ENCODE measurements around the gene CKAP5.

CKAP5 gene

GRCh38 chr11:46846510-46846830, 390 bp upstream of the CKAP5 start:
- CTCF ChIA-PET: interaction anchor here (0.6 to 0.7 kb wide), 2 partner anchors 369 to 556 kb away, joined by 3 read pairs; partner anchors contain the start of gene DDB2
- no peak for DNase-seq (ENCODE audit: extremely low spot score)
- TF ChIP-seq BHLHE40 (IDR thresholded peaks at IDR 0.05; ENCODE audit: borderline replicate concordance): no peak
- TF ChIP-seq HDGF (IDR thresholded peaks at IDR 0.05; ENCODE audit: borderline replicate concordance): no peak
- no peak for TF ChIP-seq CTBP1 (IDR thresholded peaks at IDR 0.05; ENCODE audit: borderline replicate concordance)
- no peak for TF ChIP-seq SUZ12 (IDR thresholded peaks at IDR 0.05)
- no peak for TF ChIP-seq NFRKB (IDR thresholded peaks at IDR 0.05)
- no peak for TF ChIP-seq LEF1 (IDR thresholded peaks at IDR 0.05; ENCODE audit: borderline replicate concordance)
- no peak for TF ChIP-seq TARDBP (IDR thresholded peaks at IDR 0.05)
- TF ChIP-seq ZNF384 (IDR thresholded peaks at IDR 0.05): no peak
- TF ChIP-seq FOXA1 (IDR thresholded peaks at IDR 0.05): no peak
- no peak; the same call in 1 of the 2 replicates for TF ChIP-seq L3MBTL2 (conservative IDR thresholded peaks at IDR 0.05)
- no peak for TF ChIP-seq ARNT (IDR thresholded peaks at IDR 0.05)
- TF ChIP-seq SP1 (IDR thresholded peaks at IDR 0.05): no peak
- POLR2A ChIA-PET: interaction anchor here (0.9 kb wide), 1 partner anchor 20 kb away, joined by 4 read pairs; no protein-coding TSS in a partner anchor

- TF ChIP-seq PKNOX1 (IDR thresholded peaks at IDR 0.05) (no peak), HDGF (IDR thresholded peaks at IDR 0.05; ENCODE audit: borderline replicate concordance) (no peak), CTBP1 (IDR thresholded peaks at IDR 0.05; ENCODE audit: borderline replicate concordance) (no peak), ELF4 (IDR thresholded peaks at IDR 0.05) (no peak), SP1 (IDR thresholded peaks at IDR 0.05) (no peak), TARDBP (IDR thresholded peaks at IDR 0.05) (no peak), NFRKB (IDR thresholded peaks at IDR 0.05) (no peak), ARNT (IDR thresholded peaks at IDR 0.05) (no peak), BHLHE40 (IDR thresholded peaks at IDR 0.05; ENCODE audit: borderline replicate concordance) (no peak), FOXK2 (IDR thresholded peaks at IDR 0.05) (no peak), L3MBTL2 (conservative IDR thresholded peaks at IDR 0.05) (no peak), LEF1 (IDR thresholded peaks at IDR 0.05; ENCODE audit: borderline replicate concordance) (no peak), FOXM1 (IDR thresholded peaks at IDR 0.05; ENCODE audit: borderline replicate concordance) (no peak), FOXA1 (IDR thresholded peaks at IDR 0.05) (no peak), SUZ12 (IDR thresholded peaks at IDR 0.05) (no peak), ZNF384 (IDR thresholded peaks at IDR 0.05) (no peak)
- DNase-seq (ENCODE audit: extremely low spot score): no peak
- ChIA-PET POLR2A (interaction anchor here (1.0 kb wide), 1 partner anchor 18 kb away, joined by 5 read pairs; no protein-coding TSS in a partner anchor), CTCF (no interaction called here)
Measured at GRCh38 chr11:46845440-46845739, 690 bp downstream of the CKAP5 start.

GRCh38 chr11:46840116-46840515, 6.0 kb downstream of the CKAP5 start:
- TF ChIP-seq NFRKB (IDR thresholded peaks at IDR 0.05): no peak
- 0 out of 2 replicates have a peak, but pooled peaks have one; percentile 9 for TF ChIP-seq PKNOX1 (IDR thresholded peaks at IDR 0.05)
- ChIA-PET CTCF (no interaction called here), POLR2A (no interaction called here)
- DNase-seq (ENCODE audit: extremely low spot score): no peak

- DNase-seq (ENCODE audit: extremely low spot score): no peak
- ChIA-PET CTCF (no interaction called here), POLR2A (no interaction called here)
- TF ChIP-seq SP1 (IDR thresholded peaks at IDR 0.05): no peak
- 0 out of 2 replicates have a peak, but pooled peaks have one; percentile 46 for TF ChIP-seq ZNF384 (IDR thresholded peaks at IDR 0.05)
Measured at GRCh38 chr11:46838501-46838900, 7.6 kb downstream of the CKAP5 start.

- POLR2A ChIA-PET: no interaction called here
- TF ChIP-seq TARDBP (IDR thresholded peaks at IDR 0.05) (no peak), FOXM1 (IDR thresholded peaks at IDR 0.05; ENCODE audit: borderline replicate concordance) (no peak), PKNOX1 (IDR thresholded peaks at IDR 0.05) (peak; percentile 59), ARNT (IDR thresholded peaks at IDR 0.05) (no peak)
- CTCF ChIA-PET: no interaction called here
- DNase-seq (ENCODE audit: extremely low spot score): no peak
Measured at GRCh38 chr11:46837860-46838259, 8.2 kb downstream of the CKAP5 start.

GRCh38 chr11:46836870-46837269, 9.2 kb downstream of the CKAP5 start:
- TF ChIP-seq LEF1 (IDR thresholded peaks at IDR 0.05; ENCODE audit: borderline replicate concordance) (no peak), PKNOX1 (IDR thresholded peaks at IDR 0.05) (no peak), SP1 (IDR thresholded peaks at IDR 0.05) (no peak), L3MBTL2 (conservative IDR thresholded peaks at IDR 0.05) (no peak), ARNT (IDR thresholded peaks at IDR 0.05) (no peak), HDGF (IDR thresholded peaks at IDR 0.05; ENCODE audit: borderline replicate concordance) (no peak), NFRKB (IDR thresholded peaks at IDR 0.05) (no peak), FOXA1 (IDR thresholded peaks at IDR 0.05) (no peak), FOXM1 (IDR thresholded peaks at IDR 0.05; ENCODE audit: borderline replicate concordance) (no peak), SUZ12 (IDR thresholded peaks at IDR 0.05) (no peak), CTBP1 (IDR thresholded peaks at IDR 0.05; ENCODE audit: borderline replicate concordance) (no peak), TARDBP (IDR thresholded peaks at IDR 0.05) (no peak), ELF4 (IDR thresholded peaks at IDR 0.05) (no peak), FOXK2 (IDR thresholded peaks at IDR 0.05) (no peak)
- ChIA-PET CTCF (no interaction called here), POLR2A (no interaction called here)
- DNase-seq (ENCODE audit: extremely low spot score): no peak

- no peak for DNase-seq (ENCODE audit: extremely low spot score)
- TF ChIP-seq HDGF (IDR thresholded peaks at IDR 0.05; ENCODE audit: borderline replicate concordance): no peak
- no peak for TF ChIP-seq PKNOX1 (IDR thresholded peaks at IDR 0.05)
- no peak for TF ChIP-seq L3MBTL2 (conservative IDR thresholded peaks at IDR 0.05)
- no peak for TF ChIP-seq SP1 (IDR thresholded peaks at IDR 0.05)
- TF ChIP-seq FOXM1 (IDR thresholded peaks at IDR 0.05; ENCODE audit: borderline replicate concordance): no peak
- no peak for TF ChIP-seq ZNF384 (IDR thresholded peaks at IDR 0.05)
- TF ChIP-seq FOXA1 (IDR thresholded peaks at IDR 0.05): no peak
- no peak for TF ChIP-seq ARNT (IDR thresholded peaks at IDR 0.05)
- TF ChIP-seq SUZ12 (IDR thresholded peaks at IDR 0.05): no peak
- TF ChIP-seq LEF1 (IDR thresholded peaks at IDR 0.05; ENCODE audit: borderline replicate concordance): no peak
- TF ChIP-seq FOXK2 (IDR thresholded peaks at IDR 0.05): no peak
- no peak for TF ChIP-seq BHLHE40 (IDR thresholded peaks at IDR 0.05; ENCODE audit: borderline replicate concordance)
- no peak for TF ChIP-seq NFRKB (IDR thresholded peaks at IDR 0.05)
- no peak for TF ChIP-seq CTBP1 (IDR thresholded peaks at IDR 0.05; ENCODE audit: borderline replicate concordance)
- TF ChIP-seq ELF4 (IDR thresholded peaks at IDR 0.05): no peak
- CTCF ChIA-PET: no interaction called here
- POLR2A ChIA-PET: no interaction called here
Measured at GRCh38 chr11:46836431-46836830, 9.6 kb downstream of the CKAP5 start.
